HepG2 (cell line): Measurements from ENCODE around the gene AHCYL1. TPM values are rescaled to one million over a fixed set of nuclear protein-coding genes. Genes with fewer than 3 reads are reported as not detected.

Experiments used
- BRD4 ChIP-seq: sonication (generic); formaldehyde crosslinking; IDR thresholded peaks from 2 replicates; pipeline ENCODE4 v1.4.0; 2020; ENCODE audit warnings: missing genetic modification reagents
- E2F1 ChIP-seq: sonication (generic); formaldehyde crosslinking; IDR thresholded peaks from 2 replicates; pipeline ENCODE4 v1.5.0; 2020; ENCODE audit warnings: missing genetic modification reagents
- FOXO1 ChIP-seq: sonication (generic); formaldehyde crosslinking; IDR thresholded peaks from 2 replicates; pipeline ENCODE4 v1.4.0; 2020; ENCODE audit warnings: missing genetic modification reagents
- GABPA ChIP-seq, 2 experiments: IDR thresholded peaks; 2 replicates each; pipeline ENCODE4 v1.6.1; 2011 to 2016; ENCODE audit warnings: low read depth in 2 of 2, low read length in 1 of 2, missing biosample characterization in 1 of 2, missing genetic modification characterization in 1 of 2
- ZFYVE20 ChIP-seq: sonication (generic); formaldehyde crosslinking; IDR thresholded peaks from 2 replicates; pipeline ENCODE4 v1.8.0; 2023; ENCODE audit warnings: low read depth, mild to moderate bottlenecking, moderate library complexity, missing genetic modification reagents, borderline replicate concordance
- ZNF12 ChIP-seq: sonication (generic); formaldehyde crosslinking; IDR thresholded peaks from 2 replicates; pipeline ENCODE4 v1.5.0; 2020; ENCODE audit warnings: missing genetic modification reagents
- ZNF138 ChIP-seq: sonication (generic); formaldehyde crosslinking; IDR thresholded peaks from 2 replicates; pipeline ENCODE4 v1.5.0; 2020; ENCODE audit warnings: mild to moderate bottlenecking, low read depth, missing genetic modification reagents
- ZNF720 ChIP-seq: sonication (generic); formaldehyde crosslinking; IDR thresholded peaks from 2 replicates; pipeline ENCODE4 v1.4.0; 2020; ENCODE audit warnings: missing genetic modification reagents
- ZNF792 ChIP-seq: IDR thresholded peaks from 2 replicates; pipeline ENCODE4 v1.6.1; 2016
- ZSCAN20 ChIP-seq: sonication (generic); formaldehyde crosslinking; IDR thresholded peaks from 2 replicates; pipeline ENCODE4 v1.4.0; 2020; ENCODE audit warnings: missing genetic modification reagents, mild to moderate bottlenecking, borderline replicate concordance
- ZSCAN31 ChIP-seq: sonication (generic); formaldehyde crosslinking; IDR thresholded peaks from 2 replicates; pipeline ENCODE4 v1.5.0; 2020; ENCODE audit warnings: low read depth, mild to moderate bottlenecking, missing genetic modification reagents
- polyA plus RNA-seq, 8 experiments: library from polyadenylated mRNA; depleted of rRNA in 3 of 8; stranded (reverse) in 7 of 8; unstranded in 1 of 8; fragments of >200 nt; fragmentation: Illumina TruSeq in 4 of 8; extraction: Trizol in 4 of 8; gene quantifications; 2 replicates each; pipeline versions ENCODE4 v1.2.1 to v1.2.3, GENCODE V29; 2011 to 2016; ENCODE audit warnings: low read depth in 4 of 8, missing spikeins in 1 of 8, mixed read lengths in 1 of 8; ENCODE audit not compliant: insufficient read depth in 1 of 8
- total RNA-seq, 5 experiments: library from RNA; depleted of rRNA; stranded (reverse); fragments of >200 nt; fragmentation: Illumina TruSeq; extraction: Trizol; gene quantifications; 2 replicates each; pipeline ENCODE4 v1.2.3, GENCODE V29; 2016; ENCODE audit warnings: low read depth in 1 of 5
- TF ChIP-seq, protein P1 (sequence below): sonication (generic); formaldehyde crosslinking; IDR thresholded peaks from 2 replicates; pipeline ENCODE4 v1.5.0; 2020; ENCODE audit warnings: mild to moderate bottlenecking, missing genetic modification reagents
- TF ChIP-seq, protein P2 (sequence below): sonication (generic); formaldehyde crosslinking; IDR thresholded peaks from 2 replicates; pipeline ENCODE4 v1.8.0; 2022; ENCODE audit warnings: missing genetic modification reagents, mild to moderate bottlenecking, moderate library complexity, borderline replicate concordance
- TF ChIP-seq, protein P3 (sequence below): sonication (generic); formaldehyde crosslinking; conservative IDR thresholded peaks from 2 replicates; pipeline ENCODE4 v1.4.0; 2020; ENCODE audit warnings: missing genetic modification reagents

The AHCYL1 gene
- total and polyA plus RNA-seq, 2 of the 13 experiments (the other 11 are each of a cell fraction or from before 2014, with no cell fraction given): 40.9 to 76.3 TPM

GRCh38 chr1:109959974-109960744, 24.4 kb upstream of the AHCYL1 start (continued):
- TF ChIP-seq E2F1 (CRISPR knock-in tag) (0 out of 2 replicates have a peak, but pooled peaks have one; percentile 30), FOXO1 (CRISPR knock-in tag) (peak; percentile 40; the same call in 1 of the 2 replicates), ZNF138 (CRISPR knock-in tag) (no peak), ZNF720 (no peak), ZNF12 (CRISPR knock-in tag) (peak; percentile 44; the same call in 1 of the 2 replicates), GABPA (IDR thresholded peaks at IDR 0.05; ENCODE audit: low read depth, low read length) (no peak), GABPA (CRISPR knock-in tag; IDR thresholded peaks at IDR 0.05; ENCODE audit: low read depth) (0 out of 2 replicates have a peak, but pooled peaks have one; percentile 23), ZSCAN20 (0 out of 2 replicates have a peak, but pooled peaks have one; percentile 38), ZSCAN31 (CRISPR knock-in tag) (0 out of 2 replicates have a peak, but pooled peaks have one; percentile 43), BRD4 (CRISPR knock-in tag) (0 out of 2 replicates have a peak, but pooled peaks have one; percentile 58), ZFYVE20 (CRISPR knock-in tag) (no peak), ZNF792 (CRISPR knock-in tag) (0 out of 2 replicates have a peak, but pooled peaks have one; percentile 17)
- TF ChIP-seq, protein P1, sequence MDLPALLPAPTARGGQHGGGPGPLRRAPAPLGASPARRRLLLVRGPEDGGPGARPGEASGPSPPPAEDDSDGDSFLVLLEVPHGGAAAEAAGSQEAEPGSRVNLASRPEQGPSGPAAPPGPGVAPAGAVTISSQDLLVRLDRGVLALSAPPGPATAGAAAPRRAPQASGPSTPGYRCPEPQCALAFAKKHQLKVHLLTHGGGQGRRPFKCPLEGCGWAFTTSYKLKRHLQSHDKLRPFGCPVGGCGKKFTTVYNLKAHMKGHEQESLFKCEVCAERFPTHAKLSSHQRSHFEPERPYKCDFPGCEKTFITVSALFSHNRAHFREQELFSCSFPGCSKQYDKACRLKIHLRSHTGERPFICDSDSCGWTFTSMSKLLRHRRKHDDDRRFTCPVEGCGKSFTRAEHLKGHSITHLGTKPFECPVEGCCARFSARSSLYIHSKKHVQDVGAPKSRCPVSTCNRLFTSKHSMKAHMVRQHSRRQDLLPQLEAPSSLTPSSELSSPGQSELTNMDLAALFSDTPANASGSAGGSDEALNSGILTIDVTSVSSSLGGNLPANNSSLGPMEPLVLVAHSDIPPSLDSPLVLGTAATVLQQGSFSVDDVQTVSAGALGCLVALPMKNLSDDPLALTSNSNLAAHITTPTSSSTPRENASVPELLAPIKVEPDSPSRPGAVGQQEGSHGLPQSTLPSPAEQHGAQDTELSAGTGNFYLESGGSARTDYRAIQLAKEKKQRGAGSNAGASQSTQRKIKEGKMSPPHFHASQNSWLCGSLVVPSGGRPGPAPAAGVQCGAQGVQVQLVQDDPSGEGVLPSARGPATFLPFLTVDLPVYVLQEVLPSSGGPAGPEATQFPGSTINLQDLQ (CRISPR knock-in tag): no peak
- TF ChIP-seq, protein P2, sequence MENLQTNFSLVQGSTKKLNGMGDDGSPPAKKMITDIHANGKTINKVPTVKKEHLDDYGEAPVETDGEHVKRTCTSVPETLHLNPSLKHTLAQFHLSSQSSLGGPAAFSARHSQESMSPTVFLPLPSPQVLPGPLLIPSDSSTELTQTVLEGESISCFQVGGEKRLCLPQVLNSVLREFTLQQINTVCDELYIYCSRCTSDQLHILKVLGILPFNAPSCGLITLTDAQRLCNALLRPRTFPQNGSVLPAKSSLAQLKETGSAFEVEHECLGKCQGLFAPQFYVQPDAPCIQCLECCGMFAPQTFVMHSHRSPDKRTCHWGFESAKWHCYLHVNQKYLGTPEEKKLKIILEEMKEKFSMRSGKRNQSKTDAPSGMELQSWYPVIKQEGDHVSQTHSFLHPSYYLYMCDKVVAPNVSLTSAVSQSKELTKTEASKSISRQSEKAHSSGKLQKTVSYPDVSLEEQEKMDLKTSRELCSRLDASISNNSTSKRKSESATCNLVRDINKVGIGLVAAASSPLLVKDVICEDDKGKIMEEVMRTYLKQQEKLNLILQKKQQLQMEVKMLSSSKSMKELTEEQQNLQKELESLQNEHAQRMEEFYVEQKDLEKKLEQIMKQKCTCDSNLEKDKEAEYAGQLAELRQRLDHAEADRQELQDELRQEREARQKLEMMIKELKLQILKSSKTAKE (CRISPR knock-in tag): peak; percentile 69; the same call in 1 of the 2 replicates
- TF ChIP-seq, protein P3, sequence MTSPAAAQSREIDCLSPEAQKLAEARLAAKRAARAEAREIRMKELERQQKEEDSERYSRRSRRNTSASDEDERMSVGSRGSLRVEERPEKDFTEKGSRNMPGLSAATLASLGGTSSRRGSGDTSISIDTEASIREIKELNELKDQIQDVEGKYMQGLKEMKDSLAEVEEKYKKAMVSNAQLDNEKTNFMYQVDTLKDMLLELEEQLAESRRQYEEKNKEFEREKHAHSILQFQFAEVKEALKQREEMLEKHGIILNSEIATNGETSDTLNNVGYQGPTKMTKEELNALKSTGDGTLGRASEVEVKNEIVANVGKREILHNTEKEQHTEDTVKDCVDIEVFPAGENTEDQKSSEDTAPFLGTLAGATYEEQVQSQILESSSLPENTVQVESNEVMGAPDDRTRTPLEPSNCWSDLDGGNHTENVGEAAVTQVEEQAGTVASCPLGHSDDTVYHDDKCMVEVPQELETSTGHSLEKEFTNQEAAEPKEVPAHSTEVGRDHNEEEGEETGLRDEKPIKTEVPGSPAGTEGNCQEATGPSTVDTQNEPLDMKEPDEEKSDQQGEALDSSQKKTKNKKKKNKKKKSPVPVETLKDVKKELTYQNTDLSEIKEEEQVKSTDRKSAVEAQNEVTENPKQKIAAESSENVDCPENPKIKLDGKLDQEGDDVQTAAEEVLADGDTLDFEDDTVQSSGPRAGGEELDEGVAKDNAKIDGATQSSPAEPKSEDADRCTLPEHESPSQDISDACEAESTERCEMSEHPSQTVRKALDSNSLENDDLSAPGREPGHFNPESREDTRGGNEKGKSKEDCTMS: no peak
